Epithelial cell of prostate (primary cell): ENCODE data around the gene ZNF516.

ENCODE experiments used
- DNase-seq: peaks from one replicate; pipeline ENCODE4 v3.0.0-alpha.2; 2011; ENCODE audit warnings: low read depth, low spot score
- H3K27ac ChIP-seq: fragments of 450-650 bp; 2 replicates; pipeline ENCODE4 v1.5.1; 2017; ENCODE audit warnings: mild to moderate bottlenecking

ZNF516 gene

DNA sequence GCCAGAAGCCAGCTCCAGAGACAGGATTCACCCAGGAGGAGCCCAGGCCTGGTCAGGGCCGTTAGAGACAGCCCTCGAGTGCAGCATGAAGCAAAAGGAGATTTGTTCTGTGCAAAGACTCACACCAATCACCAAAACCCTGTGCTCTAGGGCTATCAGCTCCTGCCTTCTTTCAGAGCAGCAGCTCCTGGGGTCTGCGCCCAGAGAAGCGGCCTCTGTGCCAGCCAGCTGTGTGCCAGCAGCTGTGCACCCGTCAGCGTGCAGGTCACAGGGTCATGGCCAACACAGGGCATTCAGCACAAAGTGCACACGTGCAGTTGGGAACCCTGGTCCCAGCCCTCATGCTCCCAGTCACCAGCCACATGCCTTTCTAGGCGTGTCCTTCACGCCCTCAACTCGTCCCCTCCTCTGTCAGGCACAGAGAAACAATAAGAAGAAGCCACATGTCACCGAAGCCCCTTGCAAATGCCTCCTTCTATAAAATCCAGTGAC lies 49.3 kb downstream of the ZNF516 start:
- H3K27ac ChIP-seq: peak overlapping the region; percentile 13
- no peak for DNase-seq

DNA sequence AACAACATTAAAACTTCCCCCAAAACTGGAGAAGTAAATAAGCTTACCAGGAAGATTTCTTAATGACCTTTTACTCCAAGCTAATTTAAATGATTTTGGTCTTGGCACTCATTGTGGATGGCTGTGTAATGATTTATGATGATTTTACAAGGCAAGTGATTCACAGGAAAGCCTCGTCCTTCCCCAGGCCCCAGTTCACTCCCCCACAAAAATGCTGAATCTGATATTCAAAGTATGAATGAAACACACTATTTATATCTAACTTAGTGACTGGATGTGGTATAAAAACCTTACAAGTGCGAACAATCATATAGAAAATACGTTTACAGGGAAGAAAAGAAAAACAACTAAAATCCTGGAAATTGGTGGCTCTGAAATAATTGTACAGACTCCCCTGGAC lies 49.8 kb downstream of the ZNF516 start:
- DNase-seq: peak; percentile 31
- H3K27ac ChIP-seq: peak overlapping the region; percentile 13

DNA sequence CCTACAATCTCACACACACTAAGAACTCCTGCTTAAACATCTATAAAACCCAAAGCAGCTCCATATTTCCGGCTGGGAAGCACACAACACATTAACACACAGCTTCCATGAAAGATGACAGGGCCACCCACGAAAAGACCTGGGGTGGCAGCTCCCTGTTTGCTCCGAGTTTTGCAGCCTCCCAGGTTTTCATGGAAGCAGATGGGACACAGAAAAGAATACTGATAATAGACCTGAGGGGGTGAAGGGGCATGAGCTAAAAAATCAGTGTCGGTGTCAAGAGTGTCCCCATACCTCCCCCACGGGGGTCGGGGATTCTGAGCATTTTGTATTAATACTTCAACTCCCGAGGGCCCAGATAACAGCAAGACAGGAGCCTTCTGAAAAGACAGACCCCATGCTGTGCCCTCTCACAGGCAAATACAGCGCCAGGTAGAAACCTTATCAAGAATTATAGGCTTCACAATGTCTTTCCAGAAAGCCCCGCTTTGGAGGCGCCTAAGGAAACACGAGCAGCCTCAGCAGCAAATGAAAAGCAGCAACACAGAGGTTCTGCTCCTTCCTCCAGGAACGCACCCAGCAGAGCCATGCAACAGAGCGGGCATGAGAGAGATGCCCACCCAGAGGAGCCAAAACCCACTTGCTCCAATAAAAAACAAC lies 50.5 kb downstream of the ZNF516 start:
- no peak for DNase-seq
- no peak overlapping the region for H3K27ac ChIP-seq

DNA sequence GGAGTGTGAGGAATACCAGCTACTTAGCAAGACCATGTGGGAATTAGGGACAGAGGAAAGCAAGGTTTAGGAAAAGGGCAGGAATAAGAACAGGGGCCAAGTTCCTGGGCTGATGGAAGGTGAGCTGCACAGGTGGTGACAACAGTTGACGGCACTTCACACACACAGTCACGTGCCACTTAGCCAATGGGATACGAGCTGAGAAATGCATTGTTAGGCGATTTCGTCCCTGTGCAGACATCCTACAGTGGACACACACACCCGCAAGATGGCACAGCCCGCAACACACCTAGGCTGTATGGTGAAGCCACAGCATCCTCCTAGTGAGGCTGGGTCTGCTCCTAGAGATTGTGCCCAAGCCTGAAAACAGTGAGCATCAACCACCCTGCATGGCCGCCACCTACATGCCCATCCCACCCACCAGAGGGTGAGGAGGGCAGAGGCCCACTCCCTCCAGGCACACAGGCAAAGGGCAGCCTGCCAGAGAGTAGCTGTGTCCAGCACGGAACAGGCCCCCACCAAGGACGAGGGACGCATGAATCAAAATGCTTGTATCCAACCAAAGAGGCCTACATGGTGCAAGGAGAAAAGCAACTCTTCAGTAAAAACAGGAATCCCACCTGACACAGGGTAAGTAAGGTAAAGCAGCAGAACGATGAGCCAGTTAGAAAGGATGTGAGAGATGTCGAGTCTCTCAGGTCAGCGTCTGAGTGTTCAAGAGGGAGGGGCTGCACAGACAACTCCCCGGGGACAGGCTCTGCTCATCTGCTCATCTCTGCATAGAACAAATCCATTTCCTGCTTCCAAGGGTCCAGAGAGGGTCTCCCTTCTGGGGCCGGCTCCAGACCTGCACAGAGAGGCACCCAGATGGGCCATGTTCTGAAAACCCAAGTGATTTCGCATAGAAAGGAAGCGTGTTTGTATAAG lies 51.3 kb downstream of the ZNF516 start:
- H3K27ac ChIP-seq: no peak overlapping the region
- DNase-seq: no peak

DNA sequence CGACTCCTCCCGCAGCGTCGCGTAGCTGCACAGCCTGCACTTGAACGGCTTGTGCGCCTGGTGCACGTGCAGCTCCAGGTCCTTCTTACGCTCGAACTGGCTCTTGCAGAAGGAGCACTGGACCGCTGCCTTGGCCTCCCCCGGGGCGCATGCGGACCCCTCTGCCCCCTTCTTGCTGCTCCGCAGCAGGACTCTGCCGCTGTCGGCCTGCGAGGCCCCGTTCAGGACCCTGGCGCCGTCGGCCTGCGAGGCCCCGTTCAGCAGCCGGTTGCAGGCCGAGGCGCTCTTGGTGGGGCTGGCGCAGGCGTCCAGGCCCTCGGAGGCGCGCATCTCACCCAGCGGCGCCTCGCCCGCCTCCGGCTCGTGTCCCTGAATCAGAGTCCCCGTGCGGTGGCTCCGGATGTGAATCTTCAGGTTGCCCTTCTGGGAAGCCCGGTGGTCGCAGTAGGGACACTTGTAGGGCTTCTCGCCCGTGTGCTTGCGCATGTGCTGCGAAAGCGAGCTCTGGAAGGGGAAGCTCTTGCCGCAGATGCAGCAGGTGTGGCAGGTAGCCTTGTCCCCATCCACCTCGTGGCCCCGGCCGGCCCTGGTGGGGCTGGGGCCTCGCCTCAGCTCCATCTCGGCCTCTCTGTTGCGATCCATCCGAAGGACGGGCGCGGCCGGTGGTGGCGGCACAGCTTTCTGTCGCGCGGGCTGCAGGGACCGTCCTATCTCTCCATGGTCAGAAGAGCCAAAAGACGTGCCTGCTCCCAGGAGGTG lies 52.5 kb downstream of the ZNF516 start:
- H3K27ac ChIP-seq: no peak overlapping the region
- DNase-seq: no peak

- DNase-seq: no peak
- H3K27ac ChIP-seq: no peak overlapping the region
Measured at GRCh38 chr18:76441668-76442412, 53.2 kb downstream of the ZNF516 start.

DNA sequence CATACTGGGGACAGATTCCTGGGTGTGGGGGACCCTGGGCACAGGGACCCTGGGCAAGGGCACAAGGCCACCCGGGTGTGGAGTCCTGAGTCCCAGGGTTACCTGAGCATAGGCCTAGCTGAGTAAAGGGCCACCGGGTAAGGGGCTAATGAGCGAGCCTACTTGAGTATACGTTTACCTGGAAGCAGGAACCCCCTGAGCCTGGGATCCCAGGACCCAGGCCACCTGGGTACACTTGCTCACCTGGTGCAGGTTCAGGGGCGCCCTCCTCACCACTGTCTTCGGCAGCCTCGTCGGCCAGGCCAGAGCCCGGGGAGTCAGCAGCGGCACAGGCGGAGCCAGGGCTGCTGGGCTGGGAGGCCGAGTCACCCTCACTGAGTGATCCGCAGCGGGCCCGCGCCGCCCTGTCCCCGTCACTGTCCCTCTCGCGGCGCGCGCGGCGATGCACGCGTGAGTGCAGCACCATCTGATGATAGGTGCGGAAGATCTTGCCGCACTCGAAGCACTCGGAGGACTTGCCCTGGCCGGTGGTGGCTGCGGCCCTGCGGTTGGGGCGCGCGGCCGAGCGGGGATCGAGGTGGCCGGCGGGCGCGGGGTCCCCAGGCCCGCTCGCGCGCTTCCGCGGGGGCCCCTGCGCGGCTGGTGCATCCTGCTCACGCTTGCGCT lies 53.9 kb downstream of the ZNF516 start:
- DNase-seq: no peak
- no peak overlapping the region for H3K27ac ChIP-seq

GRCh38 chr18:76437910-76438309 lies 57.1 kb downstream of the ZNF516 start:
- H3K27ac ChIP-seq: no peak overlapping the region
- DNase-seq: no peak

- DNase-seq: no peak
- H3K27ac ChIP-seq: no peak overlapping the region
Measured at GRCh38 chr18:76437011-76437410, 58.0 kb downstream of the ZNF516 start.

GRCh38 chr18:76436342-76436741 lies 58.7 kb downstream of the ZNF516 start:
- H3K27ac ChIP-seq: no peak overlapping the region

DNA sequence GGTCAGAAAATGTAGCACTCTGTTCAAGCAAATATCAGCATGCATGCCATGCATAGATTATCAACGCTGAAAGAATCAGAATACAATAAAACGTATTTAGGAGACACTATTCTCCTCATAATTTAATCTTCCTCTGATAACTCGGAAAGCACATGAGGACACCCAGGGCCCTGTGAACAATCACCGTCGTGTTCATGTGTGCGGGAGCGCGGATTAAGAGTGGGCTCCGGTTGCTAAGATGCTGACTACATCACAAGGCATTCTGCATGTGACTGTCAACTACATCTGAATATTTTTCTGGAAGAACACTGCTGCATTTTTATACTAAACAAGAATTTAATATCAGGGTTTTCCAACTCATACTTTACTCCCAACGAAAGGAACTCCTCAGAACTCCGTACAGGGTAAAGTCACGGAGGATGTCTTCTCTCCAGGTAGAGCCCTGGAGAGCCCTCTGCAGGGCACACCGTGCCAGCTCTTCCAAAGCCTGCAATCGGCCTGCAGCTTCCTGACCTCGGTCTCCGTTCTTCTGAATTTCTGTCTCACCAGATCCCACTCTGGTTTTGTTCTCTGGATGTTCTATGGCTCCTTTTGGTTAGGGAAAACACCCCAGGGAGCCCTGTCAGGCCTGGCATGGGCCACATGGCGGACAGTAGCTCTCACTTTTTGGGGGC lies 59.6 kb downstream of the ZNF516 start:
- DNase-seq: no peak
- H3K27ac ChIP-seq: no peak overlapping the region

More at GRCh38 chr18:76436342-76436741, 58.7 kb downstream of the ZNF516 start:
- no peak for DNase-seq

DNA sequence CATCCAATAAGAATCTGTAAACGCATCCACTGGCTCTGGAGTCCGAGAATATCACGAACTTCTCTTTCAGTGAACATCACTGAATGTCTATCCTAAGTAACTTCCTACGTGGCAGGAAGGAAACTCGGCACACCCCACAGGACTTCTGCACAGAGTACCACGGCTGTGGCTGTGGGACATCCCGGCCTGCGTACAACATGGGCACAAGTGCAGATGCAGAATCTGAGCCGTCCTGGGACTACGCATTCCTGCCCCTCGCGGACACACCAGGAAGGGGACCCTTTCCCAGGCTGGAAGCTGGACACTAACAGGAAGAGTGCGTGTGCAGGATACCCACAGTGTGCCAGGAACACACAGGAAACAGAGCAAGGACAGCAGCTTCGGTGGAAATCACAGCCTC lies 60.6 kb downstream of the ZNF516 start:
- DNase-seq: no peak
- no peak overlapping the region for H3K27ac ChIP-seq

GRCh38 chr18:76433788-76434187 lies 61.3 kb downstream of the ZNF516 start:
- no peak for DNase-seq
- H3K27ac ChIP-seq: no peak overlapping the region

DNA sequence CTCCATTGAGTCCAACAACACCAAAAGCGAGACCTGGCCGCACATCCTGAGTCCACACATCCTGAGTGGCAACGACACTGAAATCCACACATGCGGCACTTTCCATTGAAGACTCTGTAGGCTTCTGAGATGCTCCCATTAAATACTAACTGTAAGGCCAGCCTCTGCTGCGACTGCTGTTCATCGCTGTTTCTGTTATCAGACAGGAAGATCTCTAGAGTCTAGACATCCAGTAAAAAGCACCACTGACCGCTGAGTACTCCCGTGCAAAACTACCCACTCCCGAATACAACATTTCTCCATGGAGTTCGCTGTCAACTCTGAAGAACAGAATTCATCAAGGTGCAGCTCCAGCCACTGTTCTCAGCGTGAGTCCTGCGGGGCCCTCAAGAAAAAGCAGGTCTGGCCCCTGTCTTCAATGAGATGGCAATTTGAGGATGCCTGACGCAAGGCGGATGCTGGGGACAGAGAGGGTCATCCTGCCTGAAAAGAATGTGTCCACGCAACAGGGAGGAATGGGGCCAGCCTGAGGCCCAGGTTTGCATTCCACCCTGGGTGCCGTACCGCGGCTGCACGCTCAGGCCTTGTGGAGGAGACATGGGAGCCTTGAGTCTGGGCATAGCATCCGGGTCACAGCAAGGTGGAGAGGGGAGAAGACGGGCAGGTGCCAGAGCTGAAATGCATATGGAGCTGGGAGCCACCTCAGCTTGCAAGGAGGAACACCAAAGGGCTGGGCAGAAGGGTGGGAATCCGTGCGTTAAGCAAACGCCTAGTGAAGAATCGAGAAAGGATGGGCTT lies 61.9 kb downstream of the ZNF516 start:
- DNase-seq: no peak
- no peak overlapping the region for H3K27ac ChIP-seq

DNA sequence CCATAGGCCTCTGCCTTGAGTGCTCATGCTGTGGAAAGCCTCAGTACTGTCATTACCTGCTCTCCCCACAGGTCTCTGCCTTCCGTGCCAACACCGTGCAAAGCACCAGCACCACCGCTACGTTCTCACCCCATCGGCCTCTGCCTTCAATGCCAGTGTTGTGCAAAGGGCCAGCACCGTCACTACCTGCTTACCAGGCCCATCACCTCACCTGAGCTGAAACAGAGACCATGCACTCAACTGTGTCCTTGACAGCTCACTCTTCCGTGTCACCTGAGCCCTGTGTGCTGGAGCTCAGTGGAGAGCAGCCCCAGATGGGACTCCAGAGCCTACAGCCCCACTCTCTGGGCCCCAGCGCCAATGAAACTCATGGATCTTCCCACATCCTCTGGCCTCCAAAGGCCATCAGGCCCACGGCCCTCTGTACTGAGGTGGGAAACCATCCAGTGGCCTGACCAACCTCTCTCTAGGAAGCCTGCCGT lies 62.7 kb downstream of the ZNF516 start:
- no peak for DNase-seq
- H3K27ac ChIP-seq: no peak overlapping the region

GRCh38 chr18:76431437-76432273 lies 63.4 kb downstream of the ZNF516 start:
- no peak for DNase-seq
- no peak overlapping the region for H3K27ac ChIP-seq

DNA sequence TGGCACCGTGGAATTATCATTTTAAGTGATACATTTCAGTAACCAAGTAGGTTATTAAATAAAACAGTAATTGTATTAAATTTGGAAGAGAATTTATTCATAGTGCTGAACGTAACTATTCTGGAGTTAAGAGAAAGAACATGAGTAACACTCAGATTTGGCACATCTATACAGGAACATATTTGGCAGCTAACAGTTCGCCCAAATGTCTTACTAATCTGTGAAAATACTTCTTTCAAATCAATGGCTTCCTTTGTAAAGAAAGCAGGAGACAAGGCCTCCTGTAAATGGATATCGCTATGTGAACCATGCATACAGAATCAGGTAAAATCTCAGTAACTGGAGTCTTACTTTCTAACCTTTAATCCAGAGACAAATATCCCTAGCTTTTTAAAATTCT lies 64.4 kb downstream of the ZNF516 start:
- H3K27ac ChIP-seq: no peak overlapping the region
- DNase-seq: no peak
